Mesodermal cell (in vitro differentiated cells): ENCODE data around the gene CRYBA2.

Experiments used
- H3K27ac ChIP-seq: 2 replicates; pipeline ENCODE4 v1.7.0; 2013; ENCODE audit warnings: mild to moderate bottlenecking, low read depth, low read length, moderate library complexity; ENCODE audit not compliant: severe bottlenecking
- H3K36me3 ChIP-seq: 2 replicates; pipeline ENCODE4 v1.7.1; 2013; ENCODE audit warnings: mild to moderate bottlenecking, low read length, moderate library complexity; ENCODE audit not compliant: control insufficient read depth, insufficient read depth
- H3K4me1 ChIP-seq: one replicate; pipeline ENCODE4 v1.7.1; 2013; ENCODE audit warnings: mild to moderate bottlenecking, low read length; ENCODE audit not compliant: insufficient read depth, control insufficient read depth, poor library complexity, severe bottlenecking
- H3K4me3 ChIP-seq: 2 replicates; pipeline ENCODE4 v1.7.0; 2013; ENCODE audit warnings: low read length, control low read depth, mild to moderate bottlenecking; ENCODE audit not compliant: insufficient read depth, poor library complexity, severe bottlenecking; ENCODE audit errors: extremely low read depth
- H3K9me3 ChIP-seq: 2 replicates; pipeline ENCODE4 v1.7.1; 2013; ENCODE audit warnings: mild to moderate bottlenecking, low read length, moderate library complexity; ENCODE audit not compliant: control insufficient read depth
- WGBS, 2 experiments: methylation state at CpG; one replicate each; pipeline ENCODE4 v1.1.5; 2013; ENCODE audit warnings: missing lambda C conversion rate in 2 of 2; ENCODE audit not compliant: insufficient coverage in 2 of 2; 5-methylcytosine and 5-hydroxymethylcytosine counted together

The CRYBA2 gene

DNA sequence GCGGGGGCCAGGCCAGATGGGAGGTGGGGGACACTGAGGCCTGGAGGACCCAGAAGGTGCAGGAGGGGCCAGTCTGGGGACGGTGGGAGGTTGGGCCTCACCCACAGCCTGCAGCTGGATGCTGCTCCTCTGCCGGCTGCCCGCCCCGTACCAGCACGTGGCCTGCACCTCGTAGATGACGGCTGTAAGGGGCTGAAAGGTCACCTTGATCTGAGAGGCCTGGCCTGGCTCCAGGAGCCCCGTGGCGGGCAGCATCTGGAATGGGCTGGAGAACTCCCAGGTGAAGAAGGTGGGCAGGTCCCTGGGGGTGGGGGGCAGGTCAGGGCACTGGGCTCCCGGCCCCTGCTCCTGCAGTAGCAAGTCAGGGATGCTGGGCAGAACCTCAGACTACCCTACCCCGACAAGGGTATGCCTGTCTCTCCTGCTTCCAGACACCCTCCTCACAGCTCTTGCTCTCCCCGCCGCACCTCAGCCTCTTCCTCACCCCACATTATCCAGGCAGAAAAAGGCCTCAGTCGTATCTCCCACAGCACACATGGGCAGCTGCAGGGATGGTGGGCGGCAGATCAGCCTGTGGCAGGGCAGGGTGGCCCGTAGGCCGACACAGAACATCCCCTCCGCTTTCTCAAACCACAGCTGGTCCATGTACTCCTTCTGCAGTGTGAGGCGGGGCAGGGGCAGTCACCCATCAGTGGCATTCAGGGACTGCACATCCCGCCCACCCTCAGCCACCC is 38.0 kb upstream of the CRYBA2 start:
- H3K9me3 ChIP-seq: no peaks in the 10 kb centered on the region
- H3K4me1 ChIP-seq: no peaks in the 10 kb centered on the region
- 90% methylated on average over 16 to 19 of the region's 21 CpGs for WGBS, 2 experiments
- no peak overlapping the region for H3K27ac ChIP-seq
- no peaks in the 10 kb centered on the region for H3K36me3 ChIP-seq
- H3K4me3 ChIP-seq: no peak overlapping the region

DNA sequence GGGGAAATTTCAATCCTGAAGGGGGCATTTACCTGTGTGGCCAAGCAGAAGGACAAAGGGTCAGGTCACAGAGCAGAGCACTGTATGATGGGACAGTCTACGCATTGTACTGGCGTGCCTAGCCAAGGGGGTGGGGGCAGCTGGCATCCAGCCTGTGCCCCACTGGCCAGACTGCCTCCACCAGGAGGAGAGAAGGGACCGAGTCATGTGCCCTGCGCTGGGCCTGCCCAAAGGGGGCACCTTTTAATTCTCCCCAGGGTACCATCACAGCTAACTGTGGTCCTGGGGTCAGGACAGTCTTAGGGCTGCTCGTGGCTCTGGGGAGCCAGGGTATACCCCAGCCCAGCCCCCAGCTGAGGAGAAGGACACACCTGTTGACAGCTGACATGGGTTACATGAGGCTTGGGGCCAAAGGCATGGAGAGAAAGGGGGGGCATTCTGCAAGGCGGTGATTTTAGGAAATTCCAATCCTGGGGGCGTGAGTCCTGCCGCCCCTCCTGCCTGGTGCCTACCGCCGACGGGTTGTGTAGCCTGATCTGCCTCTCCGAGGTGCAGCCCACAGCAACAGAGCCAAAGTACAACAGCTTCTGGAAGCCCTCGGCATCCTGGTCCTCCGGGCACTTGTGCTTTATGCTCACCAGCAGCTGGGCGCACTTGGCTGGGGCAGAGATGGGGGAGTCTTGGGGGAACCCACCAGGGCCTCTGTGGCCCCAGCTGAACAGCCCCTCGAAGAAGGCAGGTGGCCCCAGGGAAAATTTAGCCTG is 37.1 kb upstream of the CRYBA2 start:
- no peaks in the 10 kb centered on the region for H3K36me3 ChIP-seq
- 88% methylated on average over 13 of the region's 16 CpGs for WGBS, 2 experiments
- no peaks in the 10 kb centered on the region for H3K9me3 ChIP-seq
- no peak overlapping the region for H3K27ac ChIP-seq
- no peak overlapping the region for H3K4me3 ChIP-seq
- no peaks in the 10 kb centered on the region for H3K4me1 ChIP-seq

DNA sequence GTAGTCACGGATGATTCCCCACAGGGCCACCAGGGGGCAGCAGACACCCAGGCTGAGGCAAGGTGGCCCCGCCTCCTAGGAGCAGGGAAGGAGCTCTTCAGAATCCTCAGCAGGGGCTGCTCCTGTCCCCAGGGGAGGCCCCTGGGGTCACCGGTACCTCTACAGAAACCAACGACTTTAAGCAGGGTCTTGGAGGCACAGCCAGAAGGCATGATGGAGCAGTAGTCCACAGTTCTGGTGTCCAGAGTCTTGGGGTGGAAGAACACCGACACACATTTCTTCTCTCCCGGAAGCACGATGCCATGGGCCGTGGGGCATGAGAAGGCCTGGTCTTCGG is 36.6 kb upstream of the CRYBA2 start:
- Histone ChIP-seq H3K9me3 (no peaks in the 10 kb centered on the region), H3K4me3 (no peak overlapping the region), H3K36me3 (no peaks in the 10 kb centered on the region), H3K27ac (no peak overlapping the region), H3K4me1 (no peaks in the 10 kb centered on the region)
- WGBS, 2 experiments: 40 to 60% methylated on average over 7 to 8 of the region's 9 CpGs

DNA sequence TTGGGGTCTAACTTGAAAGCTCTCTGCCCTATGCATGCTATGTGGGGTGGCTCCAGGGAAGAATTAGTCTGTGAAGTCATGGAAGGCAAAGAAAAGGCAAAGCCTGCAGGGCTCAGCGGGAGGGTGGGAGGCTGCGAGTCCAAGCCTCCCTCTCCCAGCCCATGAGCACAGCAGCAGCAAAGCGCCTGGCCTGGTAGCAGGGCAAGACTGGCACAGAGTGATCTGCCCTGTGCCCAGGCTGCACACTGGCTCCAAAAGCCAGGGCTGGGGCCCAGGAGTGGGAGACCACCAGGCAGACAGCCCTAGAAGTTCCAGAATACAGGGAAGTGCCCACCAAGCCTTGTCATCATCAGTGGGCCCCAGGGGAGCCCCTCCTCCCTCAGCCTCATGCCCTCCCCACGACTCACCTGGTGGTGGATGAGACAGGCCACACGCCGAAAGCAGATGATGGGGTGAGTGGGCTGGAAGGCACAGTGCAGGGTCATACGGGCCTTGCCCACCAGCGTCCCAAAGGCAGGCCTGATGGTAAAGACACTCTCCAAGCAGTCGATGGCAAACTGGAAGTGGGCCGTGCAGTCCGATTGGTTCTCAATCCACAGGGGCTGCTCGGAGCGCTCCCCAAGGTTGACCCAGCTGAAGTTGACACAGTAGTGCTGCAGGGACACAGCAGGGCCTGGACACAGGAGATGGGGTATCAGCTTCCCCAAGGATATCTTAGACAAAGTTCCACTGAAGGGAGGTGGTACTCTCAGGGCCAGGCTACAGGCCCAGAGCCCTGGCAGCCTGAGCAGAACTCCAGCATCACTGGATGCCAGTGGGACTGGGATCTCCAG is 36.0 kb upstream of the CRYBA2 start:
- 72 to 74% methylated on average over 12 to 13 of the region's 13 CpGs for WGBS, 2 experiments
- H3K4me1 ChIP-seq: no peaks in the 10 kb centered on the region
- H3K36me3 ChIP-seq: no peaks in the 10 kb centered on the region
- no peaks in the 10 kb centered on the region for H3K9me3 ChIP-seq
- H3K27ac ChIP-seq: no peak overlapping the region
- H3K4me3 ChIP-seq: no peak overlapping the region

DNA sequence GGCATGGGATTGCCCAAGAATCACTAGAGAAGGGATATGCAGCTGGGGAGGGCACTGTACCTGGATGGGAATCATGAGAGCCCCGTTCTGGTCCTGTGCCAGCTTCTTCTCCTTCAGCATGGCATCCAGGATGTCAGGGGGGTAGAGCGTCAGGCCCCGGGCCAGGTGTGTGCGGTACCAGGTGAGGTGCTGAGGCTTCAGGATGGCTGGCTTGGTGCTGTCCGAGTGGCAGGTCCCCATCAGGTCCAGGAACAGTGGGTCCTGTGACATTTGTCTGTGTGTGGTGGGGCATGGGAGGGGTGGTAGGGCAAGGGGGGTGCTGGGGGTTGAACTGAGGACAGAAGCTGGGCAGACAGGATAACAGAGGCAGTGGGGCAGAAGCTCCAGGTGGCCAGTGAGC is 34.9 kb upstream of the CRYBA2 start:
- no peaks in the 10 kb centered on the region for H3K9me3 ChIP-seq
- no peaks in the 10 kb centered on the region for H3K4me1 ChIP-seq
- 25 to 80% methylated on average over 1 to 5 of the region's 5 CpGs for WGBS, 2 experiments
- no peak overlapping the region for H3K4me3 ChIP-seq
- H3K36me3 ChIP-seq: no peaks in the 10 kb centered on the region
- H3K27ac ChIP-seq: no peak overlapping the region

DNA sequence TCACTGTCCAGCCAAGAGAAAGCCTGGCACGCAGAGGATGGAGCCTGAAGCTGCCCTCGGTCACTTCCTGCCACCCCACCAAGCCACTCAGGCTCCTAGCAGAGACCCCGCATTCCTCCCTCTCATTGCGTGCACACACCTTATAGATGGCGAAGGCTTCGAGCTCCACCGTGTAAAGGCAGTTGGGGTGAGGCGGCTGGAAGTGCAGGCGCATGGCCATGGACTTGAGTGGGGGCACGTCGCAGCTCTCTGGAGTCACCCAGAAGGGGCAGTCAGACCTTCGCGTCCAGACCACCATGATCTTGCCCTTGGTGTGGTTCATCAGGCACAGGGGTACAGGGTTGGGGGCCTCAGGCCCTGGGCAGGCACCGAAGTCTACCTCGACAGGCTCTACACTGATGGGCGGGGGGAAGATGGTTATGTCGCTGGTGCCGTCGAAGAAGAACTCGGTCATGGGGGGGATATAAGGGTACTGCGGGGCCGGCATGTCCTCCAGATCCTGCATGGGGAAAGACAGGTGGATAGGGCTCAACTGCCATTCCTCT is 34.4 kb upstream of the CRYBA2 start:
- H3K9me3 ChIP-seq: no peaks in the 10 kb centered on the region
- no peak overlapping the region for H3K27ac ChIP-seq
- no peaks in the 10 kb centered on the region for H3K4me1 ChIP-seq
- no peak overlapping the region for H3K4me3 ChIP-seq
- 91 to 93% methylated on average over 16 to 21 of the region's 22 CpGs for WGBS, 2 experiments
- H3K36me3 ChIP-seq: no peaks in the 10 kb centered on the region

DNA sequence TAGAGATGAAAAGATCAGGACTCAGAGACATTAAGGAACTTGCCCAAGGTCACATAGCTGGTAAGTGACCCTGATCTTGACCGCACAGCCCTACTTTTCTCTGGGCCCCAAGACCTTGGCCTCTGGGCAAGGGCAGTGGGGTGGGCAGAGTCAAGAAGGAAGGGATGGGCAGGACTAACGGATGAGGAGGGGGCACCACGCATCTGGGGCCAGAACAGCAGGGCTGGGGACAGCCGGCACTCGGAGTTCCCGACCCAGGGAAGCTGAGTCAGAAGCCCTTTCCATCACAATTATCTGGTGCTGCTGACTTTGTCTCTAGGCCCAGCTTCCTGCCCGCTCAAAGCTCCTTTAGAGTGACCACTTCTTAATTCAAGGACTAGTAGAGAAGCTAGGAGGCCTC is 33.7 kb upstream of the CRYBA2 start:
- no peaks in the 10 kb centered on the region for H3K4me1 ChIP-seq
- H3K36me3 ChIP-seq: no peaks in the 10 kb centered on the region
- no peak overlapping the region for H3K27ac ChIP-seq
- H3K4me3 ChIP-seq: no peak overlapping the region
- 72 to 77% methylated on average over 6 to 7 of the region's 7 CpGs for WGBS, 2 experiments
- no peaks in the 10 kb centered on the region for H3K9me3 ChIP-seq

DNA sequence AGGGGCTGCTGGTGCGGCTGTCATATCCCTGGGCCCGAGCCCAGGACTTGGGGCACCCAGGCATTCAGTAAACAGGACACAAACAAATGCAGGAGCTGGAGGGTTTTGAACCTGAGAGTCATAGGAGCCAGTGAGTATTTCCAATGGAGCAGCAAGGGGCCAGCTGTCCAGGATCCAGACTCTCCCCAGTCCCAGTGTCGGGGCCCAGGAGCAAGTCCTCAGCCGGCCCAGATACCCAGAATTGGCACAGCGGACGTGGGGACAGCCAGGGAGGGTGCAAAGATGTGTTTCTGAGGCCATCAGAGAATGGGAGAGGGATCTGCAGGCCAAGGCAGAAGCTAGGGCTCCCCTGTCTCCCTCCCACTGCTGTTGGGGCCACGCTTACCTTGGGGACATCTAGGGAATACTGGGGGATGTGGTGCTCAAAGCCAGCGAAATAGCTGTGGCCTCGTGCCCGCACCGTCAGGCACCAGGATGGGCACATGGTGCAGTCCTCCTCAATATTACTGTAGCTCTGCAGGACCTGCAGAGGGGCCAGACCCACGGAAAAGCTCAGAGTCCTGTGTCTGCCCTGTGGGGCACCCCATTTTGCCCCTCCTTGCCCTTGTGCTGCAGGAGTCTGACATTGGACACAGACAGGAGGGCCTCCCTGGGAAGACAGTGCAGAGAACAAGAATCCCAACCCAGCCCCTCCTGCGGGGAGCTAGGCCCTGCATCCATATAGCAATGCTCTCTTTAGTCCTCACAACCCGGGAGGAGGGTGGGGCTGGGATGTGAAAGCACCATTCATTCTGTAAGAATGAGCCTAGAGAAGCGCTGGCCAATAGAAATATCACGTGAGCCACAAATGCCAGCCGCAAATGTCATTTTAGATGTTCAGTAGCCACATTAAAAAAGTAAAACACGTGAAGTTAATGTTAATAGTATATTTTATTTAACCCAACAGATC is 32.7 kb upstream of the CRYBA2 start:
- Histone ChIP-seq H3K27ac (no peak overlapping the region), H3K4me3 (no peak overlapping the region), H3K4me1 (no peaks in the 10 kb centered on the region), H3K9me3 (no peaks in the 10 kb centered on the region), H3K36me3 (no peaks in the 10 kb centered on the region)
- WGBS, 2 experiments: 85 to 88% methylated on average over 13 to 14 of the region's 18 CpGs

DNA sequence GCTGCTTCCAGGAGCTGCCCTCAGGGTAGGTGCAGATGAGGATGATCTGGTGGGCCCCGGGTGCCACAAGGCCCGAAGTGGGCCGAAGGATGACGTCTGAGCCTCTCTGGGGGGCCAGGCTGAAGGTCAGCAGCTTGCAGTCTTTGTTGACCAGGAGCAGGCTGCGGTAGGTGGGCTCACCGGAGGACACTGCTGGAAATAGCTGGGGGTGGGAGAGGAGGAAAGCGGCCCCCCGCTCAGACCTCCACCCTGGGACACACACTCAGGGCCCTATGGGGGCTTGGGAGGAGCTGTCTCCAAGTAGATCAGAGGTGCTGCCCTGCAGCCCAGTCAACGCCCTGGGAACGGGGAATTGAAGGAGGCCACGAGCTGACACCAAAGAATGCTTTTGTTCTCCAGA is 30.8 kb upstream of the CRYBA2 start:
- no peaks in the 10 kb centered on the region for H3K9me3 ChIP-seq
- 53 to 89% methylated on average over 3 to 7 of the region's 11 CpGs for WGBS, 2 experiments

More for the DNA sequence above, 30.8 kb upstream of the CRYBA2 start:
- Histone ChIP-seq H3K4me1 (no peaks in the 10 kb centered on the region), H3K4me3 (no peak overlapping the region), H3K27ac (no peak overlapping the region), H3K36me3 (no peaks in the 10 kb centered on the region)
